IPS-NIHi7 (cell line): ENCODE data around the gene KCNK10.

ENCODE experiments used
- DNase-seq: peaks from one replicate; pipeline ENCODE4 v3.0.0; 2012; ENCODE audit warnings: mixed read lengths; ENCODE audit errors: extremely low spot score

The KCNK10 gene

DNA sequence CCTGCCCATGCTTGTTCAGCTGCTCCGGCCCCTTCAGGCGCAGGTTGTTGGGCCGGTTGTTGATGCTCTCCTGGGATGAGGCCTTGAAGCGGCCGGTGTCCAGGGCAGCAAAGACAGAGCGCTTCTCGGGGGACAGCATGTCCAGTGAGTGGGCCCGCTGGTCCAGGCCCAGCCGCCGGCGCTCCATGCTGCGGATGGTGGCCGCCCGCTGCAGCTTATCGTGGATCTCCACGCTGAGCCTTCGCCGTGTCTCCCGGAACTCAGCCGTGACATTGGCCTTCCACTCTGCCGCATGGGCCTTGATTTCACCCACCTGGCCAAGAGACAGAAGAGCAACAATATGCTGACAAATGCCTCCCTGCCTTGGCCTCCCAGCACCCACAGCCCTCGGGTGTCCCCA lies 137.2 kb downstream of the KCNK10 start:
- no peak for DNase-seq

- no peak for DNase-seq
These were observed 138.1 kb downstream of the KCNK10 start for GRCh38 chr14:88184956-88185355.

DNA sequence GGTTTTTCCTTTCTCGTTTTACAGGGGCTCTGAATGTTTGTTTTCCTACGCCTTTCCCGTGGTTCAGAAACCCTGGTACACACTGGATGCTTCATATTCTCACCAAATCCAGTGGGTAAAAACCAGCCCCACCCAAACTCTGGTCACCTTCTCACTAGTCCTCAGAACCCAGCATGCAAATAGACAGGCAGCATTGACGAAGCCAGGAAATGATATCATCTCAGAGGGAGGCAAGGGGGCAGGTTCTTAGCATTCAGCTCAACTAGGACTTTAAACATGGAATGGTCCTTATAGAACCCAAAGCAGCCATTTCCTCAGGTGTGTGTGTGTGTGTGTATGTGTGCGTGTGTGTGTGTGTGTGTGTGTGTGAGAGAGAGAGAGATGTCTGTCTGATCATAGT lies 142.0 kb downstream of the KCNK10 start:
- DNase-seq: no peak

DNA sequence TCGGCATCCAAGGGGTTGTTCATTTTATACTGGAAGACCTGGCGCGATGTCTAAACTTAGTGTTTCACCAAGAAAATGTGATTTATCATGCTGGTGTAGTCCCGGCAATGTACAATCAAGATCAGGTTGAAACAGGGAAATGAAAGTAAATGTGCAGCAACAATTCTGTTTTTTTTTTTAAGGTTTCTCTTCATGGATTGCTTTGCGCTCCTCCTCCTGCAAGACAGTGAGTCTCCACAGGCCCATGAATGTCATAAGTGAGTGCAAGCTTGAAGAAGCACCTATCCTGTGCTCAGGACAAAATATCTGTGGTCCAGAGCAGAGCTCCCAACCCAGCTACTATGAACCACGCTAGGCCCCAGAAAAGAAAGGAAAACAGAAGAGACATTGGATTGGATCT lies 143.4 kb downstream of the KCNK10 start:
- no peak for DNase-seq

GRCh38 chr14:88170333-88170732 lies 152.7 kb downstream of the KCNK10 start:
- no peak for DNase-seq

GRCh38 chr14:88168498-88169165 lies 154.4 kb downstream of the KCNK10 start:
- peak; percentile 83 for DNase-seq

- no peak for DNase-seq
These were observed 155.0 kb downstream of the KCNK10 start for GRCh38 chr14:88168025-88168424.

GRCh38 chr14:88166616-88167015 lies 156.5 kb downstream of the KCNK10 start:
- no peak for DNase-seq

- no peak for DNase-seq
These were observed 158.0 kb downstream of the KCNK10 start for GRCh38 chr14:88164906-88165534.

- no peak for DNase-seq
These were observed 159.3 kb downstream of the KCNK10 start for GRCh38 chr14:88163731-88164255.

DNA sequence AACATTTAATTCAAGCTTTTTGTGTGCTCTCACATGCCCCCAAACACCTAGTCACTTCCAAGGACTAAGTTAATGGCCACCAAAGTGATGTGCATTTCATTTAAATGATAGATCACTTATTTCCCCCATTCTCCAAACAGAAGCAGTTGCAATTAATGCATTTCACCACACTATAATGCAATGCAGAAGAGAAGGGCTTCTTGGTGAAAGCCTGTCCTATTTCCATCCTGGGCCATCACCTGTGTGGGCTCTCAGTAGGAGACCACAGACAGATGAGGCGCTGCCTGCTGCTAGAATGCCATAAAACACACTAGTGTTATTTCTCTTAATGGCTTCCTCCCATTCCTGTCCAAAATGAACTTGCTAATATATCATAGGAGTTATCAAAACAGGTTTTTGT lies 166.9 kb downstream of the KCNK10 start:
- DNase-seq: no peak

DNA sequence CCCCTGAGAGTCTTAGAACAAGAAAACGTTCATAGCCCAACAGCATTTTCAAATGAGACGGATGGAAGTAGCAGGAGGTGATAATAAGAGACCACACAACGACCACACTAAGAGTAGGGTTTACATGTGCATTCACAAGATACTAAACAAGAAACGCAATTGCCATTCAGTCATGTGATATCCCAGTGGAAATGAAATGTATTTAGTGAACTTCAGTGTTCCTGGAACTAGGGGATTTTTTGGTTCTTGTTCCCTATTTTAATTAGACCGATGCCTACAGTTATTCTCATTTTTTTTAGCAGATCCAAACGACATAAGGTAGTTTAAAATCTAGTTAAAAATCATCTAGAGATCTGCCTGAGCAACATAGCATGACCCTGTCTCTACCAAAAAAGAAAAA lies 168.1 kb downstream of the KCNK10 start:
- DNase-seq: no peak

DNA sequence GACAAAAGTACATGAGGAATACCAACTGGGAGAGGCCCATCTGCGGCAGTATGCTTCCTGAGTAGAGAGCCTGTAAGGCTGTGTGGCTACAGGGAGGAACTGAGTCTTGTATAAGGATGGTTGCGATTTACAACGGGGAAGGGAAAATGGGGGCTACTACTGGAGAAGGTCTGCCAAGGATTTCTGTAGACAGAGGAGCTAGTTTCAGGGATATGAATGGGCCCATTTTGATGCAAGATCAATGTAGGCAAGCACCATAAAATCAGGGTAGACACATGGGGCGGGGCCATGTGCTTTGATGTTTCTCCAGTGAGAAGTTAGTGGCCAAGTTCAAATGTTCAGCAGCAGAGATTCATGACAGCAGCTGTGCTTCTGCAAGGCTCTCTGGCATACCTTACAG lies 168.7 kb downstream of the KCNK10 start:
- DNase-seq: no peak

GRCh38 chr14:88146881-88147649 lies 176.0 kb downstream of the KCNK10 start:
- no peak for DNase-seq

DNA sequence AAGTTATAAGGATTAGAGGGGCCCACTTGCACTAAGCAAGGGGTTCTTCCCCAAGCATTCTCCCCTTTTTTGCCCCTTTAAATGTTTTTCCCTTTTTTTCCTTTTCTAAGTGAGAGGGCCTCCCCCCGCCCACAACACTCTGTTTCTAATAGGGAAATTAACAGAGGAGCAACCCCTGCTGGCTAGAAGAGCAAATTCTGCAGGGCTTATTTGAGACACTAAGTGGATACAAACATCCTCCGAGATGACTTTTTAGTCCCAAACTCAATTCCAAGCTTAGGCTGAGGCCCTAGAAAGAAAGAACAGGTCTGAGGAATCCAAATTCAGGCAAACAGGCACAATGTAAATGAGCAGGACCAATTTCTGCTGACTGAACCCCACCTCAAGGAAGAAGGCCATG lies 179.3 kb downstream of the KCNK10 start:
- peak; percentile 40 for DNase-seq

DNA sequence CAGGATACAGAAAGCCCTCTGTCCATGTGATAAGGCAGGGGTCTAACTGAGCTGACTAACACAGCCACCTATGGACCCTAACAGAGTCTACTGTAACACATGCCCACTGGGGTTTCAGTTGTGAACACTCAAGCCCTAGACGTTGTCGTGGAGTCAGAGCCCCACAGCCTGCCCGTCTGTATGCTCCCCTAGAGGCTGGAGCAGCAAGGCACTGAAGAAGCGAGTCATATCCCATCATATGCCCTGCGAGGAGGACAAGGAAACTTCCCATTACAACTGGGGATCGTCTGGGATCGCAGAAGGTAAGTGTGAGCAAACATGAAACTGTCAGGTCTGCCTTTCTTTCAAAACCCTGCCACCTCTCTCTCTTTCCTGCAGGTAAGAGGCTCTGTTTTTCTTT lies 180.1 kb downstream of the KCNK10 start:
- DNase-seq: no peak

DNA sequence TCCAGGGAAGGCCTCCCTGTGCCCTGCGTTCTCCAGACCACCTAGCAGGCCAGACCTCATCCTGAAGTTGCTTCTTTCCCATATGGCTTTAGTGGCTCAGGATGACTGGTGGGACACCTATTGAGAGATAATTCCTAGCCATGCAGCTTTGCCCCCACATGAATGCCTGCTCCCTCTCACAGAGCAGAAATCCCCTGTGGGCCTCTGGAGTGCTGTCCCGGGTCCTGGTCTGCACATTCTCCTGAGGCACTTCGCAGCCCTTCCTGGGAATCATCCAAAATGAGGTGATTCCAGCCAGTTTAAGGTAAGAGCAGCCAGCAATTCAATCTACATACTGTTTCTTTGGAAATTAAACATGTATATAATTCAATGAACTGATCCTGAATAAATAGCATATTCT lies 182.2 kb downstream of the KCNK10 start:
- peak; percentile 38 for DNase-seq

GRCh38 chr14:88137327-88137726 lies 185.7 kb downstream of the KCNK10 start:
- DNase-seq: no peak
